Fibroblast of lung (primary cell): ENCODE measurements around the gene TBR1.

ENCODE experiments used
- EZH2 ChIP-seq: IDR thresholded peaks from 2 replicates; pipeline ENCODE4 v1.5.1; 2012; ENCODE audit warnings: low read length, control low read depth, mild to moderate bottlenecking; ENCODE audit errors: missing control alignments
- TF ChIP-seq, protein P1 (sequence below), 2 donors: IDR thresholded peaks in 1 of 2; conservative IDR thresholded peaks in 1 of 2; 1 replicate in 1 of 2; 2 replicates in 1 of 2; pipeline ENCODE4 v1.5.1; 2011 to 2012; ENCODE audit warnings: low read length in 2 of 2, control low read depth in 1 of 2, inconsistent platforms in 1 of 2, low read depth in 1 of 2, mild to moderate bottlenecking in 1 of 2

DNA sequence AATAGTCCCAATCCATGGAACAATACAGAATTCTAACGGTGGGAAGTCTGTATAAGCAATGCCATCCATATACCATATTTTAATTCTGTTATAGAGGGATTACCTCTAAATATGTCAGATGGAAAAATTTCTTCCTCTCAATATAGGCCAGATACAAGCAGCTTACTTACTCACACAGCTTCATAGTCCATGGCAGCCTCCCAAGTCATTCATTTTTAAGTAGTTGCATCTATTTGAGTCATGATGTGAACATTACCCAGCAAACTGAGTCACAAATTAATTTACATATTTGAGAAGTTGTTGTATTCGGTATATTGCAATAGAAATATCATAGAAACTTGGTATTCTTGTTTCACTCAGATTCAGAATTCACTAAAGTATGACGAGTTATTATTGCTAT lies 20.3 kb downstream of the TBR1 start:
- TF ChIP-seq, protein P1, sequence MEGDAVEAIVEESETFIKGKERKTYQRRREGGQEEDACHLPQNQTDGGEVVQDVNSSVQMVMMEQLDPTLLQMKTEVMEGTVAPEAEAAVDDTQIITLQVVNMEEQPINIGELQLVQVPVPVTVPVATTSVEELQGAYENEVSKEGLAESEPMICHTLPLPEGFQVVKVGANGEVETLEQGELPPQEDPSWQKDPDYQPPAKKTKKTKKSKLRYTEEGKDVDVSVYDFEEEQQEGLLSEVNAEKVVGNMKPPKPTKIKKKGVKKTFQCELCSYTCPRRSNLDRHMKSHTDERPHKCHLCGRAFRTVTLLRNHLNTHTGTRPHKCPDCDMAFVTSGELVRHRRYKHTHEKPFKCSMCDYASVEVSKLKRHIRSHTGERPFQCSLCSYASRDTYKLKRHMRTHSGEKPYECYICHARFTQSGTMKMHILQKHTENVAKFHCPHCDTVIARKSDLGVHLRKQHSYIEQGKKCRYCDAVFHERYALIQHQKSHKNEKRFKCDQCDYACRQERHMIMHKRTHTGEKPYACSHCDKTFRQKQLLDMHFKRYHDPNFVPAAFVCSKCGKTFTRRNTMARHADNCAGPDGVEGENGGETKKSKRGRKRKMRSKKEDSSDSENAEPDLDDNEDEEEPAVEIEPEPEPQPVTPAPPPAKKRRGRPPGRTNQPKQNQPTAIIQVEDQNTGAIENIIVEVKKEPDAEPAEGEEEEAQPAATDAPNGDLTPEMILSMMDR (conservative IDR thresholded peaks at IDR 0.05 in 1 of 2, IDR thresholded peaks at IDR 0.05 in 1 of 2; ENCODE audit: low read depth in 1 of 2, low read length in 2 of 2): no peak
- TF ChIP-seq EZH2: no peak
